ENCODE results near the gene RPAIN.

Gene RPAIN

GRCh38 chr17:5438716-5439445, 18.9 kb downstream of the RPAIN start, which contains the start of gene C1QBP:
C1QBP (minus strand) TSS chr17:5439155; CDS start chr17:5439073, 82 bp downstream.
- ATAC-seq: peak; percentile 93
- TF ChIP-seq ZFP3 (CRISPR knock-in tag; IDR thresholded peaks at IDR 0.05) (peak; percentile 62; the same call in 1 of the 2 replicates), CSDC2 (CRISPR knock-in tag; IDR thresholded peaks at IDR 0.05) (0 out of 2 replicates have a peak, but pooled peaks have one; percentile 53), ZNF70 (CRISPR knock-in tag; IDR thresholded peaks at IDR 0.05) (no peak)

DNA sequence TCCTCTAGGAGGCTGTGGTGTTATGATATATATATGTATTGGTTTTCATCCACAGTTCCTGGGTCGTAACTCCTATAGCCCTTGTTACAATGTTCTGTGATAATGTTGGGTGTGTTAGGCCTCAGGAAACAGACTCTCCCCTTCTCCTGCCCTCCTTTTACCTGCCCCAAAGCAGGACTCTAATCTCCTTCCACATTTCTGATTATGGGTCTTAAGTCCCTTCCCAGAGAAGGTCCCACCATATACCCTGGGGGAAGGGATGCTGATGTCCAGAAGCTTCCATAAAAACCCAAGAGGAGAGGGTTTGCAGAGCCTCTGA, 19.4 kb downstream of the RPAIN start:
- no peak for ATAC-seq
- TF ChIP-seq, protein P1, sequence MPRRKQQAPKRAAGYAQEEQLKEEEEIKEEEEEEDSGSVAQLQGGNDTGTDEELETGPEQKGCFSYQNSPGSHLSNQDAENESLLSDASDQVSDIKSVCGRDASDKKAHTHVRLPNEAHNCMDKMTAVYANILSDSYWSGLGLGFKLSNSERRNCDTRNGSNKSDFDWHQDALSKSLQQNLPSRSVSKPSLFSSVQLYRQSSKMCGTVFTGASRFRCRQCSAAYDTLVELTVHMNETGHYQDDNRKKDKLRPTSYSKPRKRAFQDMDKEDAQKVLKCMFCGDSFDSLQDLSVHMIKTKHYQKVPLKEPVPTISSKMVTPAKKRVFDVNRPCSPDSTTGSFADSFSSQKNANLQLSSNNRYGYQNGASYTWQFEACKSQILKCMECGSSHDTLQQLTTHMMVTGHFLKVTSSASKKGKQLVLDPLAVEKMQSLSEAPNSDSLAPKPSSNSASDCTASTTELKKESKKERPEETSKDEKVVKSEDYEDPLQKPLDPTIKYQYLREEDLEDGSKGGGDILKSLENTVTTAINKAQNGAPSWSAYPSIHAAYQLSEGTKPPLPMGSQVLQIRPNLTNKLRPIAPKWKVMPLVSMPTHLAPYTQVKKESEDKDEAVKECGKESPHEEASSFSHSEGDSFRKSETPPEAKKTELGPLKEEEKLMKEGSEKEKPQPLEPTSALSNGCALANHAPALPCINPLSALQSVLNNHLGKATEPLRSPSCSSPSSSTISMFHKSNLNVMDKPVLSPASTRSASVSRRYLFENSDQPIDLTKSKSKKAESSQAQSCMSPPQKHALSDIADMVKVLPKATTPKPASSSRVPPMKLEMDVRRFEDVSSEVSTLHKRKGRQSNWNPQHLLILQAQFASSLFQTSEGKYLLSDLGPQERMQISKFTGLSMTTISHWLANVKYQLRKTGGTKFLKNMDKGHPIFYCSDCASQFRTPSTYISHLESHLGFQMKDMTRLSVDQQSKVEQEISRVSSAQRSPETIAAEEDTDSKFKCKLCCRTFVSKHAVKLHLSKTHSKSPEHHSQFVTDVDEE (CRISPR knock-in tag; IDR thresholded peaks at IDR 0.05): no peak

GRCh38 chr17:5443728-5444127, 23.7 kb downstream of the RPAIN start:
- ATAC-seq: no peak
- TF ChIP-seq TOX (CRISPR knock-in tag; IDR thresholded peaks at IDR 0.05; ENCODE audit: borderline replicate concordance) (no peak), ZNF70 (CRISPR knock-in tag; IDR thresholded peaks at IDR 0.05) (no peak), POU6F1 (CRISPR knock-in tag; IDR thresholded peaks at IDR 0.05; ENCODE audit: borderline replicate concordance, low read depth) (no peak), CSDC2 (CRISPR knock-in tag; IDR thresholded peaks at IDR 0.05) (no peak)
- TF ChIP-seq, protein P2, sequence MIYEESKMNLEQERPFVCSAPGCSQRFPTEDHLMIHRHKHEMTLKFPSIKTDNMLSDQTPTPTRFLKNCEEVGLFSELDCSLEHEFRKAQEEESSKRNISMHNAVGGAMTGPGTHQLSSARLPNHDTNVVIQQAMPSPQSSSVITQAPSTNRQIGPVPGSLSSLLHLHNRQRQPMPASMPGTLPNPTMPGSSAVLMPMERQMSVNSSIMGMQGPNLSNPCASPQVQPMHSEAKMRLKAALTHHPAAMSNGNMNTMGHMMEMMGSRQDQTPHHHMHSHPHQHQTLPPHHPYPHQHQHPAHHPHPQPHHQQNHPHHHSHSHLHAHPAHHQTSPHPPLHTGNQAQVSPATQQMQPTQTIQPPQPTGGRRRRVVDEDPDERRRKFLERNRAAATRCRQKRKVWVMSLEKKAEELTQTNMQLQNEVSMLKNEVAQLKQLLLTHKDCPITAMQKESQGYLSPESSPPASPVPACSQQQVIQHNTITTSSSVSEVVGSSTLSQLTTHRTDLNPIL (CRISPR knock-in tag; IDR thresholded peaks at IDR 0.05; ENCODE audit: low read depth): no peak

DNA sequence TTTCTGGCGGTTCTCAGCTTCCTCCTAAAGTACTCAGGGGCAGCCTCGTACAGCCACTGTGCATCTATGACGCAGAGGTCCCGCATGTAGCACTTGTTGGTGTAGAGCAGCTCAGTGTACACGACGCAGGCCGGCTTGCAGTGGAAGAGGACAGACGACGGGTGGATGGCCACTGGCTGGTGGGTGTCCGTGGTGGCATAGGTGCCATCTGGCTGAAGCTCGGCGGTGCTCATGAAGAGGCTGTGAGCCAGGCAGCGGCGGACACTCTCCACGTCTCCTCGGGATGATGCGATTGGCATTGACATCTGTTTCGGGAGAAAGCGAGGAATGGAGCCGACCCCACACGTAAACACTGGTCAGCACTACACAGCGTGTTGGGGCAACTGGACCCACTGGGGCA, 24.2 kb downstream of the RPAIN start:
- TF ChIP-seq TCF4 (CRISPR knock-in tag; IDR thresholded peaks at IDR 0.05; ENCODE audit: borderline replicate concordance) (no peak), ZNF8 (CRISPR knock-in tag; IDR thresholded peaks at IDR 0.05) (no peak), ISL1 (CRISPR knock-in tag; IDR thresholded peaks at IDR 0.05) (no peak), ARNTL (CRISPR knock-in tag; IDR thresholded peaks at IDR 0.05; ENCODE audit: borderline replicate concordance, low read depth) (no peak), POU6F1 (CRISPR knock-in tag; IDR thresholded peaks at IDR 0.05; ENCODE audit: borderline replicate concordance, low read depth) (no peak), BACH2 (CRISPR knock-in tag; IDR thresholded peaks at IDR 0.05; ENCODE audit: borderline replicate concordance) (no peak), SNAI2 (CRISPR knock-in tag; IDR thresholded peaks at IDR 0.05) (no peak), GLIS3 (CRISPR knock-in tag; IDR thresholded peaks at IDR 0.05) (no peak), ZNF565 (CRISPR knock-in tag; conservative IDR thresholded peaks at IDR 0.05; ENCODE audit: low read depth) (no peak), CSDC2 (CRISPR knock-in tag; IDR thresholded peaks at IDR 0.05) (no peak)
- TF ChIP-seq, protein P3, sequence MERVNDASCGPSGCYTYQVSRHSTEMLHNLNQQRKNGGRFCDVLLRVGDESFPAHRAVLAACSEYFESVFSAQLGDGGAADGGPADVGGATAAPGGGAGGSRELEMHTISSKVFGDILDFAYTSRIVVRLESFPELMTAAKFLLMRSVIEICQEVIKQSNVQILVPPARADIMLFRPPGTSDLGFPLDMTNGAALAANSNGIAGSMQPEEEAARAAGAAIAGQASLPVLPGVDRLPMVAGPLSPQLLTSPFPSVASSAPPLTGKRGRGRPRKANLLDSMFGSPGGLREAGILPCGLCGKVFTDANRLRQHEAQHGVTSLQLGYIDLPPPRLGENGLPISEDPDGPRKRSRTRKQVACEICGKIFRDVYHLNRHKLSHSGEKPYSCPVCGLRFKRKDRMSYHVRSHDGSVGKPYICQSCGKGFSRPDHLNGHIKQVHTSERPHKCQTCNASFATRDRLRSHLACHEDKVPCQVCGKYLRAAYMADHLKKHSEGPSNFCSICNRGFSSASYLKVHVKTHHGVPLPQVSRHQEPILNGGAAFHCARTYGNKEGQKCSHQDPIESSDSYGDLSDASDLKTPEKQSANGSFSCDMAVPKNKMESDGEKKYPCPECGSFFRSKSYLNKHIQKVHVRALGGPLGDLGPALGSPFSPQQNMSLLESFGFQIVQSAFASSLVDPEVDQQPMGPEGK (CRISPR knock-in tag; IDR thresholded peaks at IDR 0.05; ENCODE audit: borderline replicate concordance): no peak
- no peak for ATAC-seq

Measured in SK-N-SH treated with all-trans-retinoic acid at 6 μM for 48 hours (cell line).